GM21737 (cell line): ENCODE results near the gene INPP5D.

ENCODE experiments used
- ATAC-seq: cut with Tn5 transposase; IDR thresholded peaks from one replicate; pipeline ENCODE4 v1.9.1; 2021; ENCODE audit warnings: mild to moderate bottlenecking, moderate library complexity; ENCODE audit not compliant: unreplicated experiment

The INPP5D gene

GRCh38 chr2:233031556-233032500, 28.3 kb upstream of the INPP5D start:
- no peak for ATAC-seq

DNA sequence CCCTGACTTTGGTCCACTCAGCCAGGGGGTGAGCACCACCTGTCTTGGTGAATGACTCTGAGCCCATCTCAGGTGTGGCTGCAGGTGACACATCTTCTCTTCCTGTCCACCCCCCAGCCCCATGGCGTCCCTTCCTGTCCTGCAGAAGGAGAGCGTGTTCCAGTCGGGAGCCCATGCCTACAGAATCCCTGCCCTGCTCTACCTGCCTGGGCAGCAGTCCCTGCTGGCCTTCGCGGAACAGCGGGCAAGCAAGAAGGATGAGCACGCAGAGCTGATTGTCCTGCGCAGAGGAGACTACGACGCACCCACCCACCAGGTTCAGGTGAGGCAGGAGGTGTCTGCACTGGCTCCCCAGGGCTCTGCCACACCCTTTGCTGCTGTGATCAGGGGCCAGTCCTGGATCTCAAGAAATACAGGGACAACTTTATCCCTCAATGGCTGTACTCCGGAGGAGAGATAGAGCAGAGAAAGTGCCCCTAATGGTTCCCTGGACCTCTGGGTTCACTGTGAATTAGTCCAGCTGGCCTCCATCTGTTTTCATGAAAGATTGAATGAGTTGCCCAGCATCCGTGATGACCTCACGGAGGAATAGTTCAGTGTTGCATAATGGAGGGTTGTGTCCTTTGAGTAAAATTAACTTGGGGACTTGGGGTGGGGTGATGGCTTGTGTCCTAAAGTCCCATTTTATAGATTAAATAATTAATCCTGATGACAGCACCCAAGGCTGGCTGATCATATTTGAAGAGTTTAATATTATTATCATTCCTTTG, 27.4 kb upstream of the INPP5D start, which contains the start of gene NEU2:
TSS of gene NEU2 (plus strand) at position 122 of the 770 bp plus-strand sequence. CDS start at position 122, 0 bp downstream.
- no peak for ATAC-seq

GRCh38 chr2:233033672-233034071, 26.5 kb upstream of the INPP5D start:
- no peak for ATAC-seq

GRCh38 chr2:233034091-233034882, 25.9 kb upstream of the INPP5D start:
- no peak for ATAC-seq

GRCh38 chr2:233035426-233036161, 24.5 kb upstream of the INPP5D start:
- ATAC-seq, result no peak

- no peak for ATAC-seq
These were observed 23.8 kb upstream of the INPP5D start for GRCh38 chr2:233036162-233036838.

DNA sequence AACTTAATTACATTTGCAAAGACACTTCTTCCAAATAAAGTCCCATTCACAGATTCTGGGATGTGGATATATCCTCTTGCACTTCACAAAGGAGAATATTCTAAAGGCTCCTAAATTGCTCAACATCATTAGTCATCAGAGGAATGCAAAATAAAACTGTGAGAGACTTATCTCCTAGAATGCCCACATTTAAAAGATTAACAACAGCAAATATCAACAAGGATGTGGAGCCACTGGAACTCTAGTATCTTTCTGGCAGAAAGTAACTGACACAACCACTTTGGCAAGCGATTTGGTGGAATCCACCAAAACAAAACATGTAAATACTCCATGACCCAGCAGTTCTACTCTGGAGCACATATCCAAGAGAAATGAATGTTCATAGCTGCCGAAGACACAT, 23.1 kb upstream of the INPP5D start:
- ATAC-seq, result no peak

DNA sequence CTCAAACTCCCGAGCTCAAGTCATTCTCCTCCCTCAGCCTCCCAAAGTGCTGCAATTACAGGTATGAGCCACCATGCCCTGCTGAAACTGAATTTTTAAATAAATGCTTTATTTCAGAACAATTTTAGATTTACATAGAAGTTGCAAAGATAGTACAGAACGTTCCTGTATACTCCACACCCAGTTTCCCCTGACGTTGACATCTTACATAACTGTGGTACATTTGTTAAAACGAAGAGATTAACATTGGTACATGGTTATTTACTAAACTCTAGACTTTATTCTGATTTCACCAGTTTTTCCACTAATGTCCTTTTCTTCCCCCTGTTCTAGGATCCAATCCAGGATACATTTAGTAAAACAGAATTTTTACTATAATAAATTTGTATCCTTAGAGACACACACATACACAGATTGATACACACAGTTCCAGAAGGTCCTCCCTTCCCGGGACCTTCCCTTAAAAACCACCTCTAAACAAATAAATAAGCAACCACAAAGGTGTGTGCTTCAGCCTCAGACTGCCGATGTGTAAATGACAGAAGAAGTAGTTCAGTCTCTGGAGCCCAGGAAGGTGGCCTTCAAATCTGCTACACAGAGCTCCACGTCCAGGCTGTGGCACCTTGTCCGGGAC, 20.8 kb upstream of the INPP5D start:
- ATAC-seq, result no peak

- no peak for ATAC-seq
These were observed 20.2 kb upstream of the INPP5D start for GRCh38 chr2:233039846-233040530.

DNA sequence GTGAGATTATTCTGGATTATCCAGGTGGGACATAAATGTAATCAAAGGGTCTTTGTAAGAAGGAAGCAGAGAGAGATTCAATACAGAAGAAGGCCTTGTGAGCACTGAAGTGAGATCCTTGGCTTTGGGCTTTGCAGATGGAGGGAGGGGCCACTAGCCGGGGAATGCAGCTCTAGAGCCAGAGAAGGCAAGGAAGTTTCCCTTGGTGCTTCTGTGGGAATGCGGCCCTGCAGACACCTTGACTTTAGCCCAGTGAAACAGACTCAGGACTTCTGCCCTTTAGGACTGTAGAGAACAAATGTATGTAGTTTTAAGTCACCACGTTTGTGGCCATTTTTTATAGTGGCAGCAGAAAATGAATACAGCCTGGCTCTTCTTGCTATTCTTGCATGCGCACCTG, 19.6 kb upstream of the INPP5D start:
- ATAC-seq, result no peak

GRCh38 chr2:233041722-233042323, 18.3 kb upstream of the INPP5D start:
- no peak for ATAC-seq

- ATAC-seq, result no peak
These were observed 17.6 kb upstream of the INPP5D start for GRCh38 chr2:233042549-233042948.

DNA sequence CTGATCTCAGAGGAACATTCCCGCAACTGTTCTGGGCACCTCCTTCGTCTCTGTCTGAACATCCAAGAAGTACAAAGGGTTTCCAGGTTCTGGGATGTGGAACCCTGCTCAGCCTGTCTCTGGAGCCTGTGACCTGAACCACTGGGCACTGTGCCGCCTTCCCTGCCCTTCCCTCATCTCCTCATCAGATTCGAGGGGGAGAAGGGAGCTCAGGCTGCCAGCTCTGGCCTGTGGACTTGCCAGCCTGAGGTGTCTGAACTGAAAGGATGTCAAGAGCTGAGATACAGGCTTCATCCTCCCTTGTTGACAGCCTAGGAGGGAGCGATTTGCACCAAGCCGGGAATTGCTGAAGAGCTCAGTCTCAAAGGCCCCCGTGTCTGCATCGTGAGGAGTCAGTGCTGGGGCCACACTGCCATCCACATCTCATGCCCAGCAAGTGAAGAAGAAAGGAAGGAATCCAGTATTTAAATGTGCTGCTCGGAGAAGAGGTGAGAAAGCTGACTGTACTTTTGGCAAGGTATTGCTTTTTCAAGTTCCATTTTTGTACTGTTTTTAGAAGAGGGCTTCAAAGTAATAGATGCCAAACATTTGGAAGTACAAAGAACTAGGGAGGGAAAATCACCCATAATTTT, 15.1 kb upstream of the INPP5D start:
- no peak for ATAC-seq

GRCh38 chr2:233047206-233047605, 12.9 kb upstream of the INPP5D start:
- ATAC-seq, result no peak

DNA sequence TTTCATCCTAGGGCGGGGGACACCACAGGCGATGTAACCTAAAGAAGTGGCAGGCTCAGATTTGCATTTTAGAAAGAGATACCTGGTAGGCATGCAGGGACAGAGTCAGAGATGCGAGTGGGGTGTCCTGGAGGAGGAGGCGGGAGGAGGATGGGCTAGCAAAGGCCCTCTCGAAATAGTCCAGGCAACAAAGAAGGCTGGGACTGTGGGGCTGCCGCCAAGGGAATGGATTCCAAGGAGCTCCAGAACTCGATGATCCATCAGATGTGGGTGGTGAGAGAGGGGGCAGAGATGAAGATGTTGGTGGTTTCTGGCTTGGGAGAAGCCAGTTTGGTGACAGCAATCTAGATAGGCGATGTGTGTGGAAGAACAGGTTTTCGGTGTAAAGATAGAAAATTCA, 12.5 kb upstream of the INPP5D start:
- ATAC-seq, result no peak

- no peak for ATAC-seq
These were observed 11.5 kb upstream of the INPP5D start for GRCh38 chr2:233048569-233049193.

GRCh38 chr2:233049194-233049761, 10.9 kb upstream of the INPP5D start:
- ATAC-seq, result no peak
